ENCODE data around the gene SLC44A3. TPM values are rescaled to one million over a fixed set of nuclear protein-coding genes. Genes with fewer than 3 reads are reported as not detected.

Gene SLC44A3
- total and polyA plus RNA-seq, 2 of the 8 experiments (the other 6 are each of a cell fraction or from before 2014, with no cell fraction given), result 4.2 to 5.0 TPM

DNA sequence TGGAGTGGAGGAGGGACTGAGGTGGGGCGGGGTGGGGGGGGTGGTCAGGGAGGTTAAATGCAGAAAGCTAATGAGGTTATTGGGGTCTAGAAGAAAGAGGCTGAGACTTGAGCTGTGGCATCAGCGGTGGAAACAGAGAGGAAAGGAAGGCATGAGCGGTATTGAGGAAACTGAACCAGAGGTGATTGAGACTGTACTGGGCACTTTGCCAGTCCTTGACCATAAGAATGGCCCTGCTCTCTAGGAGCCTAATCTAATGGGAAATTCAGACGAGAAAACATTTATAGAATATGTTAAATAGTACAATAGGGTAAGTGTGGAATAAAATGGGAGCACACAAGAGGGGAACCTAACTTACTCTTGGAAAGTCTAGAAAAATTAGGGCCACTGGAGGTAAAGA lies 23.7 kb downstream of the SLC44A3 start:
- H3K4me1 ChIP-seq (replicated peaks in 1 of 4; ENCODE audit: control insufficient read depth in 3 of 4, insufficient read depth in 4 of 4, low read length in 3 of 4), result no peaks in the 10 kb centered on the region
- no peak overlapping the region for H4K5ac ChIP-seq (ENCODE audit: insufficient read length, low read depth, low read length)
- H3K56ac ChIP-seq (replicated peaks; ENCODE audit: insufficient read length, low read depth, low read length), result no peak overlapping the region
- H2BK120ac ChIP-seq (replicated peaks; ENCODE audit: low read depth, low read length), result no peak overlapping the region
- no peak overlapping the region for H3K27ac ChIP-seq (ENCODE audit: low read depth, low read length)
- H2AFZ ChIP-seq (ENCODE audit: low read length), result no peak overlapping the region
- no peaks in the 10 kb centered on the region for H3K9me3 ChIP-seq (ENCODE audit: insufficient read depth in 2 of 2, low read depth in 1 of 2, low read length in 1 of 2)
- H3K79me1 ChIP-seq (ENCODE audit: low read depth, low read length), result no peaks in the 10 kb centered on the region
- H4K8ac ChIP-seq (ENCODE audit: extremely low read depth, insufficient read depth, low read length), result no peak overlapping the region
- H3K23ac ChIP-seq (ENCODE audit: insufficient read length), result no peak overlapping the region
- POLR2A ChIA-PET (ENCODE audit: partially characterized antibody), result interaction anchor here (1.1 kb wide), 1 partner anchor 11 kb away, joined by 4 read pairs; no protein-coding TSS in a partner anchor
- no peak overlapping the region for H3K4me2 ChIP-seq (ENCODE audit: insufficient read depth in 1 of 2, low read depth in 2 of 2, low read length in 2 of 2)
- no peak for FAIRE-seq
- no peaks in the 10 kb centered on the region for H3K79me2 ChIP-seq (ENCODE audit: control insufficient read depth in 1 of 2, insufficient read depth in 2 of 2, low read length in 2 of 2)
- no peak overlapping the region for H3K4me3 ChIP-seq (ENCODE audit: extremely low read depth in 1 of 4, insufficient read depth in 2 of 4, low read depth in 3 of 4, low read length in 4 of 4)
- H2BK5ac ChIP-seq (ENCODE audit: low read depth, low read length), result no peak overlapping the region
- no peak overlapping the region for H3K14ac ChIP-seq (ENCODE audit: insufficient read length)
- no peaks in the 10 kb centered on the region for H4K20me1 ChIP-seq (replicated peaks in 1 of 2; ENCODE audit: control insufficient read depth in 1 of 2, insufficient read depth in 2 of 2, low read length in 2 of 2)
- H3K4ac ChIP-seq (replicated peaks; ENCODE audit: insufficient read length, low read depth, low read length), result no peak overlapping the region
- H3K9ac ChIP-seq (replicated peaks in 1 of 4; ENCODE audit: extremely low read depth in 1 of 4, low read depth in 3 of 4, low read length in 3 of 4), result no peak overlapping the region
- no peak overlapping the region for H2BK20ac ChIP-seq (ENCODE audit: low read length)
- H2AK5ac ChIP-seq (ENCODE audit: low read depth, low read length), result no peak overlapping the region
- no peak overlapping the region for H2BK15ac ChIP-seq (ENCODE audit: low read length)
- CTCF ChIA-PET (ENCODE audit: partially characterized antibody), result no interaction called here
- no peaks in the 10 kb centered on the region for H3K23me2 ChIP-seq (ENCODE audit: low read depth, low read length)
- H2BK12ac ChIP-seq (ENCODE audit: low read depth, low read length), result no peak overlapping the region
- H3K18ac ChIP-seq (ENCODE audit: extremely low read depth, low read length), result no peak overlapping the region
- no peaks in the 10 kb centered on the region for H3K27me3 ChIP-seq (replicated peaks in 1 of 4; ENCODE audit: control insufficient read depth in 3 of 4, extremely low read depth in 1 of 4, insufficient read depth in 3 of 4, low read length in 3 of 4)
- no peak for DNase-seq (ENCODE audit: low read depth in 1 of 2, low spot score in 2 of 2)
- 93% methylated on average over 3 of the region's 4 CpGs; no CpG with 5 or more reads in 1 of the 2 experiments for WGBS, 2 experiments (ENCODE audit: extremely low coverage in 1 of 2, insufficient coverage in 1 of 2, insufficient read length in 1 of 2, insufficient replicate concordance in 2 of 2, low coverage in 1 of 2, low lambda C conversion rate in 2 of 2, missing lambda C conversion rate in 1 of 2)
- no peak overlapping the region for H4K91ac ChIP-seq (replicated peaks; ENCODE audit: insufficient read length, low read length)
- H3K36me3 ChIP-seq (ENCODE audit: control insufficient read depth in 2 of 4, insufficient read depth in 4 of 4, low read length in 3 of 4), result no peaks in the 10 kb centered on the region
- TF ChIP-seq SUZ12 (IDR thresholded peaks at IDR 0.05; ENCODE audit: low read length), result no peak
- no peak for TF ChIP-seq E2F6 (IDR thresholded peaks at IDR 0.05)
- TF ChIP-seq HDAC6 (IDR thresholded peaks at IDR 0.05; ENCODE audit: low read depth, low read length), result no peak
- TF ChIP-seq, protein P1, sequence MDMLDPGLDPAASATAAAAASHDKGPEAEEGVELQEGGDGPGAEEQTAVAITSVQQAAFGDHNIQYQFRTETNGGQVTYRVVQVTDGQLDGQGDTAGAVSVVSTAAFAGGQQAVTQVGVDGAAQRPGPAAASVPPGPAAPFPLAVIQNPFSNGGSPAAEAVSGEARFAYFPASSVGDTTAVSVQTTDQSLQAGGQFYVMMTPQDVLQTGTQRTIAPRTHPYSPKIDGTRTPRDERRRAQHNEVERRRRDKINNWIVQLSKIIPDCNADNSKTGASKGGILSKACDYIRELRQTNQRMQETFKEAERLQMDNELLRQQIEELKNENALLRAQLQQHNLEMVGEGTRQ (IDR thresholded peaks at IDR 0.05; ENCODE audit: low read length), result no peak
- no peak for TF ChIP-seq POLR2A (IDR thresholded peaks at IDR 0.05; ENCODE audit: control extremely low read depth in 1 of 2, low read depth in 2 of 2, low read length in 2 of 2)
- TF ChIP-seq TAF1 (IDR thresholded peaks at IDR 0.05; ENCODE audit: low read depth, low read length), result no peak
- no peak for TF ChIP-seq POLR2AphosphoS5 (IDR thresholded peaks at IDR 0.05; ENCODE audit: low read depth, low read length)
- TF ChIP-seq EZH2 (IDR thresholded peaks at IDR 0.05; ENCODE audit: low read depth, low read length, severe bottlenecking), result no peak
- TF ChIP-seq CBX5 (IDR thresholded peaks at IDR 0.05; ENCODE audit: low read depth, low read length), result no peak
- TF ChIP-seq CREB1 (IDR thresholded peaks at IDR 0.05), result no peak
- no peak for TF ChIP-seq JUND (IDR thresholded peaks at IDR 0.05; ENCODE audit: low read length)
- no peak for TF ChIP-seq BACH1 (IDR thresholded peaks at IDR 0.05; ENCODE audit: low read length)
- TF ChIP-seq ZNF274 (IDR thresholded peaks at IDR 0.05; ENCODE audit: borderline replicate concordance, extremely low read depth, low read length), result no peak
- no peak for TF ChIP-seq HDAC2 (IDR thresholded peaks at IDR 0.05; ENCODE audit: borderline replicate concordance in 1 of 2, low read depth in 2 of 2, low read length in 2 of 2)

Data from H1 (cell line).